Nephron progenitor cell (in vitro differentiated cells): ENCODE measurements around the gene ABHD14A.

Experiments
- DNase-seq: peaks from one replicate; pipeline ENCODE4 v3.0.0; 2021
- H3K27ac Mint-ChIP-seq: 2 replicates; pipeline ENCODE4 v1.8.0; 2021; ENCODE audit warnings: mild to moderate bottlenecking, moderate library complexity, mixed read lengths
- H3K27me3 Mint-ChIP-seq: 2 replicates; pipeline ENCODE4 v1.8.0; 2021; ENCODE audit warnings: mild to moderate bottlenecking, low read depth, mixed read lengths; ENCODE audit not compliant: poor library complexity
- H3K36me3 Mint-ChIP-seq: 2 replicates; pipeline ENCODE4 v1.8.0; 2021; ENCODE audit warnings: low read depth, mixed read lengths
- H3K4me1 Mint-ChIP-seq: 2 replicates; pipeline ENCODE4 v1.8.0; 2021; ENCODE audit warnings: mixed read lengths
- H3K4me3 Mint-ChIP-seq: 2 replicates; pipeline ENCODE4 v1.8.0; 2021; ENCODE audit warnings: mild to moderate bottlenecking, moderate library complexity, mixed read lengths
- H3K9me3 Mint-ChIP-seq: 2 replicates; pipeline ENCODE4 v1.8.0; 2021; ENCODE audit warnings: mild to moderate bottlenecking, moderate library complexity, mixed read lengths
- TF ChIP-seq, protein P1 (sequence below): fragments of 200-600 bp; sonication (generic); IDR thresholded peaks from 2 replicates; pipeline ENCODE4 v1.5.0; 2021; ENCODE audit warnings: antibody characterized with exemption

Gene ABHD14A

DNA sequence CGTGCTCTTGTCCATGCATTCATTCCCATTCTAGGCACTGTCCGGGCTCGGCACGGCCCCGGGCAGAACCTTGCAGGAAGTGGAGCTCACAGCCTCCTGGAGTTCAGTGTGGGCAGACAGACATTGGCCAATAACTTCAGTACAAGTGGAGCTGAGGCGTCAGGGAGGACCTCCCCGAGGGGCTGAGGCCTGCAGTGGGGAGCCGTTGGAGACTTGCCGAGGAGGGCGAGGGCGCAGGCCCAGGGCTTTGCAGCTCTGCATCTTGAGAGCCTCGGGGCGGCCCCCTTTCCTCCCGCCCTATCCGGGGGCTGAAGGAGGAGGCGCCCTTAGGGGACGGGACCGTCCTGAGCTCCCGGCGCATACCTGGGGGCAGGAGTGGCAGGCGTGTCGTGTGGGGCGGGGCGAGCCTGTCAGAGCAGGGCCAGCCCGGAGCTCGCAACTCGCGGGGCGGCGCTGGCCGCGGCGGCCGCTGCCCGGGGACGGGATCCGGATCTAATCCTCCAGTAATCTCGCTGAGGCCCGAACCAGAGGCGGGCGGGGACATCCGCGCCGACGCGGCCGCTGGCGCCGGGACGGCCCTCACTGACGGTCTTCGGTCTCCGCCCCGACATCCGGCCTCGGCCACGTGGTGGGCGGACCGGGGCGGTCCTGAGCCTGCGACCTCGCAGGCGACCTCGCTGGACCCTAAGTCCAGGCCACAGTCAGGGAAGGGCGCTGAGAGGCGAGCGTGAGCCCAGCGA lies 8.1 kb downstream of the ABHD14A start, which contains the start of gene ACY1:
Gene ACY1 (plus strand): TSS at position 698 of the 740 bp plus-strand sequence. CDS start 530 bp downstream, outside the sequence.
- TF ChIP-seq, protein P1, sequence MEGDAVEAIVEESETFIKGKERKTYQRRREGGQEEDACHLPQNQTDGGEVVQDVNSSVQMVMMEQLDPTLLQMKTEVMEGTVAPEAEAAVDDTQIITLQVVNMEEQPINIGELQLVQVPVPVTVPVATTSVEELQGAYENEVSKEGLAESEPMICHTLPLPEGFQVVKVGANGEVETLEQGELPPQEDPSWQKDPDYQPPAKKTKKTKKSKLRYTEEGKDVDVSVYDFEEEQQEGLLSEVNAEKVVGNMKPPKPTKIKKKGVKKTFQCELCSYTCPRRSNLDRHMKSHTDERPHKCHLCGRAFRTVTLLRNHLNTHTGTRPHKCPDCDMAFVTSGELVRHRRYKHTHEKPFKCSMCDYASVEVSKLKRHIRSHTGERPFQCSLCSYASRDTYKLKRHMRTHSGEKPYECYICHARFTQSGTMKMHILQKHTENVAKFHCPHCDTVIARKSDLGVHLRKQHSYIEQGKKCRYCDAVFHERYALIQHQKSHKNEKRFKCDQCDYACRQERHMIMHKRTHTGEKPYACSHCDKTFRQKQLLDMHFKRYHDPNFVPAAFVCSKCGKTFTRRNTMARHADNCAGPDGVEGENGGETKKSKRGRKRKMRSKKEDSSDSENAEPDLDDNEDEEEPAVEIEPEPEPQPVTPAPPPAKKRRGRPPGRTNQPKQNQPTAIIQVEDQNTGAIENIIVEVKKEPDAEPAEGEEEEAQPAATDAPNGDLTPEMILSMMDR: no peak
- no peaks in the 10 kb centered on the region for H3K9me3 Mint-ChIP-seq
- peak within 1 kb of the TSS; percentile 99 for H3K27ac Mint-ChIP-seq
- peak within 1 kb of the TSS; percentile 88 for H3K4me3 Mint-ChIP-seq
- DNase-seq: peak; percentile 87
- H3K27me3 Mint-ChIP-seq: no peaks in the 10 kb centered on the region
- peaks cover 7% of the 10 kb centered on the region for H3K36me3 Mint-ChIP-seq
- H3K4me1 Mint-ChIP-seq: peaks cover 54% of the 10 kb centered on the region

DNA sequence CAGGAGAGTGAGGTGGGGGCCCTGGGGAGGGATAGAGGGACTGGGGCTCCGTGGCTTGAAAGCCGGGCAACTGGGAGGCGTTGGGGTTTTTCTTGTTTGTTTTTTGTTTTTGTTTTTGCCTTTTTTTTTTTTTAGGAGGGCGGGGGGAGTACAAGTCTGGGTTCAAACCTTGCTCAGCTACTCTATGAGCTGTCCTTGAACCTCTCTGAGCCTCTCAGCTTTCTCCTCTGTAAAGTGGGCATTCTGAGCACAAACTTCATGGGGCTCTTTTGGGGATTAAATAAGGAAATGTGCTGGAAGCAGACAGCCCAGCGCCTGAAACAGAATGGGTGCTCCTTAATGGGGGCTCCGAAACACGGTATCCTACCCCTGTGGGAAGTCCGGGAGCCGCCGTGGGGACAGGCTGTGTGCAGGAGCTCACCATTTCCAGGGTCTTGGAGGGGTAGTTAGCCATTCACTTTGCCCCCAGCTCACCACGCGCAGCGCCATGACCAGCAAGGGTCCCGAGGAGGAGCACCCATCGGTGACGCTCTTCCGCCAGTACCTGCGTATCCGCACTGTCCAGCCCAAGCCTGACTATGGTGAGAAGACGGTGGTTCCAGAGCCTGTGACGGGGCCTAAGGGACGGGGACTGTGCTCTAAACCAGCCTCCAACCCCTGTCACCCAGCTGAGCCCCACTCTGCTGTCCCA lies 8.9 kb downstream of the ABHD14A start:
- peaks cover 7% of the 10 kb centered on the region for H3K36me3 Mint-ChIP-seq
- peak overlapping the region; percentile 98 for H3K27ac Mint-ChIP-seq
- DNase-seq: no peak
- H3K9me3 Mint-ChIP-seq: no peaks in the 10 kb centered on the region
- peak overlapping the region; percentile 88 for H3K4me3 Mint-ChIP-seq
- no peaks in the 10 kb centered on the region for H3K27me3 Mint-ChIP-seq
- H3K4me1 Mint-ChIP-seq: peaks cover 59% of the 10 kb centered on the region
- TF ChIP-seq, protein P1: no peak

DNA sequence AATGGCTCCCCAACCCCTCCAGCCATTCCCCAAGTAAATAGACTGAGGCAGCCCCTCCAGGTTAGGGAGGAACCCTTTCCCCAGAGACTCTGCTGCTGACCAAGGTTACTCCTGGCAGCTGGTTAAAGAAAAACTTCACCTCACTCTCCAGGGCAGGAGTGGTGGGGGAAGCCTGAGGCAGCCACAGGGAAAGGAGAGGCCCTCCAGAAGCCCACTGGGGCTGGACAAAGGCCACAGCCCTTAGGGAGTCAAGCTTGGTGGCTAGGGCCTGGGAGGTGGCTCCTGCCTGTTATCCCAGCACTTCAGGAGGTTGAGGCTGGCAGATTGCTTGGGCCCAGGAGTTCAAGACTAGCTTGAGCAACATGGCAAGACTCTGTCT lies 9.4 kb downstream of the ABHD14A start:
- Mint-ChIP-seq H3K27ac (peak overlapping the region; percentile 88), H3K9me3 (no peaks in the 10 kb centered on the region), H3K27me3 (no peaks in the 10 kb centered on the region), H3K36me3 (peaks cover 7% of the 10 kb centered on the region), H3K4me3 (peak overlapping the region; percentile 88), H3K4me1 (peaks cover 59% of the 10 kb centered on the region)
- TF ChIP-seq, protein P1: no peak
- DNase-seq: no peak

DNA sequence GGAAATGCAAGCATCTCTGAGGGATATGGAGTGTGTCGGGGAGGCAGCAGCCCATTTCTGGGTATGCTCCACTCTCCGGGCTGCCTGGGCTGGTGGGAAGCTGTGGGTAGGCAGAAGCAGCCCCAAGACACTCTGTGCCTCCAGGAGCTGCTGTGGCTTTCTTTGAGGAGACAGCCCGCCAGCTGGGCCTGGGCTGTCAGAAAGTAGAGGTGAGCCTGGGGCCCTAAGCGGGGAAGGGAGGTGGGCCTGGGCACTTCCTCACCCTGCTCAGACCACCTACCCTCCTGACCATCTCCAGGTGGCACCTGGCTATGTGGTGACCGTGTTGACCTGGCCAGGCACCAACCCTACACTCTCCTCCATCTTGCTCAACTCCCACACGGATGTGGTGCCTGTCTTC lies 10.2 kb downstream of the ABHD14A start:
- Mint-ChIP-seq H3K4me1 (peaks cover 59% of the 10 kb centered on the region), H3K27ac (no peak overlapping the region), H3K4me3 (peak overlapping the region; percentile 64), H3K36me3 (peaks cover 7% of the 10 kb centered on the region), H3K27me3 (peaks cover under 1% of the 10 kb centered on the region), H3K9me3 (no peaks in the 10 kb centered on the region)
- DNase-seq: no peak
- TF ChIP-seq, protein P1: no peak

- no peak for DNase-seq
- H3K27me3 Mint-ChIP-seq: peaks cover 2% of the 10 kb centered on the region
- H3K27ac Mint-ChIP-seq: no peak overlapping the region
- H3K4me1 Mint-ChIP-seq: peaks cover 59% of the 10 kb centered on the region
- H3K36me3 Mint-ChIP-seq: peaks cover 4% of the 10 kb centered on the region
- TF ChIP-seq, protein P1: no peak
- H3K9me3 Mint-ChIP-seq: no peaks in the 10 kb centered on the region
- H3K4me3 Mint-ChIP-seq: no peak overlapping the region
Observed at GRCh38 chr3:51986010-51986947, 11.4 kb downstream of the ABHD14A start.
